22Rv1 (cell line): ENCODE results near the gene EPAS1.

Experiments
- H3K27ac ChIP-seq: fragments of 450-650 bp; 2 replicates; pipeline ENCODE4 v1.5.1; 2017
- CTCF ChIP-seq: fragments of 450-650 bp; IDR thresholded peaks from 2 replicates; pipeline ENCODE4 v1.5.1; 2017; ENCODE audit warnings: mild to moderate bottlenecking
- ZFX ChIP-seq: fragments of 450-650 bp; IDR thresholded peaks from 2 replicates; pipeline ENCODE4 v1.6.1; 2017; ENCODE audit warnings: antibody characterized with exemption, borderline replicate concordance

EPAS1 gene

GRCh38 chr2:46344706-46345105 is 47.5 kb downstream of the EPAS1 start:
- H3K27ac ChIP-seq = no peak overlapping the region
- no peak for TF ChIP-seq CTCF
- TF ChIP-seq ZFX = no peak

DNA sequence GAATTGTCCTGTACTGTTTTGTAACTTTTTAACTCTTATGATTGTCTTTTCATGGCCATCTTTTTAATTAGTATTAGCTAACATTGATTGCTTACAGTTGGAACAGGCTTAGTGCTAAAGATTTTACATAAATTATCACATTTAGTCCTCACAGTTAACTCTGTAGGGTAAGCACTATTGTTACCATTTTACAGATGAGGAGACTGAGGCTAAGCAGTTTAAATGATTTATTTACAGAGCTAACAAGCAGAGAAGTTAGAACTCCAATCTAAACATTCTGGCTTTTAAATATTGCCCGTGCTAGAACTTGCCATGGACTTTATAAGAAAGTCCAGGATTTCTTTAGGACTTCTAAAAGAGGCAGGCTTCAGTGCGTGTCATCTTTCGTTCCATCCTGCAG is 48.6 kb downstream of the EPAS1 start:
- no peak overlapping the region for H3K27ac ChIP-seq
- TF ChIP-seq ZFX (no peak), CTCF (no peak)

GRCh38 chr2:46346719-46347118 is 49.5 kb downstream of the EPAS1 start:
- H3K27ac ChIP-seq = no peak overlapping the region
- TF ChIP-seq CTCF (no peak), ZFX (no peak)

DNA sequence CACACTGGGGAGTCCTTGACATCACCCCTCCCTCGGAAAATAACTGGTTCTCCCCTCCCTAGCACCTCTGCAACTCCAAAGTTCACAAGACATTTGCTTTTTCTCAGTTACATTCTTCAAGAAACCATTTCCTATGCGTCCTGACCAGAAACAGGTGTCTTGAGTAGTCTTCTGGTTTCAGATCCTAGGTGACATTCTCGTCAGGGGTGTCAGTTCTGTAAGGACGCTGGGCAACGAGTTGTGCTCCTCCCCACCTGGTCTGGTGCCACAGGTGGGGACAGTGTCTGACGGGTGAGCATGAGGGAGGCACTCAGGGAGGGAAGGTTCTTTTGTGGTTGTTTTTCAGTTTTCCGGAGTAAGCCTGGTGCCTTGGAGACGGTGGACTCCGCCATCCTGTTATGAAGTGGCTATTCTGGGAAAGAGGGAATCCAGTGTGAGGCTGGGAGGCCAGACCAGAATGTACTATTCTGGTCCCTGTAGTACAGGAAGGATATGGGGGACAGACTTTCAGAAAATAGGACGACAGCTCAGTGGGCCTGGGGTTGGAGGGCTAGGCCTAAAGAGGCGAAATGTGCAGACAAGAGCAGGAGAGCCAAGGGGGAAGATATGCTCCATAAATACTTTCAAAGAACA is 50.6 kb downstream of the EPAS1 start:
- no peak overlapping the region for H3K27ac ChIP-seq
- TF ChIP-seq CTCF = no peak
- TF ChIP-seq ZFX = no peak

DNA sequence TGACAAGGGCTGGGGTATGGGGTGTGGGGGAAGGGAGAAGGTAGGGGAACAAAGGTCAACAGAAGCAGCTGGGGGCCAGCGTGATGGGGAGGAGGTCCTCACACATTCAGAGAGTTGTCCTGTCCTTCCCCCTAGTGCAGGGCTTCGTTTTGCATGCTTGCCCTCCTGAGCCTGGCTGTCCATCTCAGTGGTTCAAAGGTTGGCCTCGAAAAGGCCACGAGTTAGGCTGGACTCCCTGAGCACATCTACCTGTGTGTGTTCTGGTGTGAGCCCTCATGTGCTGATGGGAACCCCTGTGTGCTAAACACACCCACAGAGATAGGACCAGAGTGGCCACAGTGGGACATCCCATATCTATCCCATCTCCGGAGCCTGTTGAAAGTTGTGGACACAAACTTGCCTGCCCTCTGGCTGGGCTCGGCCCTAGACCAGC is 51.9 kb downstream of the EPAS1 start:
- no peak overlapping the region for H3K27ac ChIP-seq
- TF ChIP-seq ZFX (no peak), CTCF (no peak)

GRCh38 chr2:46350029-46350689 is 53.0 kb downstream of the EPAS1 start:
- TF ChIP-seq ZFX (no peak), CTCF (no peak)
- no peak overlapping the region for H3K27ac ChIP-seq

GRCh38 chr2:46351098-46351749 is 54.0 kb downstream of the EPAS1 start:
- TF ChIP-seq CTCF = no peak
- TF ChIP-seq ZFX = no peak
- H3K27ac ChIP-seq = no peak overlapping the region
